ENCODE data around the gene FAAP20. TPM values are rescaled to one million over a fixed set of nuclear protein-coding genes. Genes with fewer than 3 reads are reported as not detected.
A peak's percentile ranks its signal among the peaks of the same experiment; 100 is the strongest.

Gene FAAP20
- total RNA-seq, 1 experiment from 2014 or later, result 119 TPM

- H3K4me3 Mint-ChIP-seq, result peak overlapping the region; percentile 21 to 97; a peak in 4 of 5 replicates
- peaks cover 26% of the 10 kb centered on the region for H3K23me2 ChIP-seq (ENCODE audit: insufficient read length, low read depth, low read length, poor library complexity, severe bottlenecking)
- H2BK5ac ChIP-seq (ENCODE audit: insufficient read length, low read length), result no peak overlapping the region
- peaks cover 6 to 27% (median 10%) of the 10 kb centered on the region in 3 experiments; a peak in 5 of 7 replicates for H3K36me3 Mint-ChIP-seq (ENCODE audit: insufficient read depth in 1 of 3, low read depth in 3 of 3)
- no peaks in the 10 kb centered on the region for H3K27me3 ChIP-seq (ENCODE audit: insufficient read depth, low read length)
- no peak overlapping the region for H2BK12ac ChIP-seq (ENCODE audit: insufficient read length, low read depth, low read length)
- no peak overlapping the region for H4K5ac ChIP-seq (ENCODE audit: insufficient read length, low read depth, low read length)
- H3K79me2 ChIP-seq (ENCODE audit: insufficient read depth, low read length), result peaks cover 77% of the 10 kb centered on the region; the same call in 1 of the 2 replicates
- H2BK120ac ChIP-seq (ENCODE audit: low read depth, low read length, poor library complexity, severe bottlenecking), result no peak overlapping the region
- H2BK15ac ChIP-seq (ENCODE audit: low read depth, low read length), result no peak overlapping the region
- peaks cover 15% of the 10 kb centered on the region for H3K79me1 ChIP-seq (ENCODE audit: insufficient read depth, low read depth, low read length, poor library complexity, severe bottlenecking)
- DNase-seq, result no peak
- no peak overlapping the region for H2AK5ac ChIP-seq (ENCODE audit: insufficient read length, low read length)
- H3K27ac Mint-ChIP-seq, result peak overlapping the region in 2 of 3 experiments; percentile 0 to 77; a peak in 2 of 7 replicates
- TF ChIP-seq CTCF (conservative IDR thresholded peaks at IDR 0.05), result no peak
- H3K9me3 ChIP-seq (ENCODE audit: control insufficient read depth, low read depth, low read length), result no peaks in the 10 kb centered on the region
- H3K9ac ChIP-seq (ENCODE audit: extremely low read depth, insufficient read length, low read length), result no peak overlapping the region
- H3K9me3 Mint-ChIP-seq, result no peaks in the 10 kb centered on the region
- no peak overlapping the region for H3K18ac ChIP-seq (ENCODE audit: insufficient read length, low read depth, low read length)
- H3K23ac ChIP-seq (ENCODE audit: insufficient read length, low read depth, low read length), result no peak overlapping the region
- no peak overlapping the region for H3K27ac ChIP-seq (ENCODE audit: insufficient read length, low read depth, low read length)
- H2AFZ ChIP-seq (ENCODE audit: low read length), result no peak overlapping the region
- H3K4me1 ChIP-seq (ENCODE audit: insufficient read depth, low read length), result no peaks in the 10 kb centered on the region; the same call in 1 of the 2 replicates
- no peak overlapping the region for H4K8ac ChIP-seq (replicated peaks; ENCODE audit: insufficient read length, low read depth, low read length)
- H2BK20ac ChIP-seq (ENCODE audit: low read depth, low read length, poor library complexity, severe bottlenecking), result no peak overlapping the region
- WGBS (ENCODE audit: extremely low coverage, insufficient read length, low lambda C conversion rate), result no CpG with 5 or more reads among the region's 17 CpGs
- H3K4ac ChIP-seq (ENCODE audit: low read depth, low read length), result no peak overlapping the region
- no peak overlapping the region for H3K56ac ChIP-seq (ENCODE audit: insufficient read length, low read depth, low read length)
- peaks cover 52 to 61% of the 10 kb centered on the region in 2 experiments for H3K4me1 Mint-ChIP-seq
- peaks cover 3% of the 10 kb centered on the region; the same call in 1 of the 2 replicates for H3K27me3 Mint-ChIP-seq (ENCODE audit: low read depth)
- no peak overlapping the region for H3K4me2 ChIP-seq (ENCODE audit: insufficient read depth, insufficient read length, low read length)
- no peak overlapping the region for H3K14ac ChIP-seq (ENCODE audit: insufficient read depth, low read length)
- H4K20me1 ChIP-seq (ENCODE audit: control insufficient read depth, insufficient read depth, insufficient read length), result no peaks in the 10 kb centered on the region
- no peak overlapping the region for H4K91ac ChIP-seq (ENCODE audit: insufficient read length, low read depth, low read length)
- no peak overlapping the region for H3T11ph ChIP-seq (ENCODE audit: low read length)
These were observed 37.8 kb upstream of the FAAP20 start for GRCh38 chr1:2232255-2232915.

All from H9 (cell line).